ENCODE measurements around the gene KIAA0232. TPM values are rescaled to one million over a fixed set of nuclear protein-coding genes. Genes with fewer than 3 reads are reported as not detected.

KIAA0232 gene
- total RNA-seq: 15.9 TPM

GRCh38 chr4:6782147-6782845, at the start of gene KIAA0232:
Gene KIAA0232 (plus strand): TSS chr4:6782727. CDS start chr4:6824454, 41,727 bp downstream.
- TF ChIP-seq, protein P1, sequence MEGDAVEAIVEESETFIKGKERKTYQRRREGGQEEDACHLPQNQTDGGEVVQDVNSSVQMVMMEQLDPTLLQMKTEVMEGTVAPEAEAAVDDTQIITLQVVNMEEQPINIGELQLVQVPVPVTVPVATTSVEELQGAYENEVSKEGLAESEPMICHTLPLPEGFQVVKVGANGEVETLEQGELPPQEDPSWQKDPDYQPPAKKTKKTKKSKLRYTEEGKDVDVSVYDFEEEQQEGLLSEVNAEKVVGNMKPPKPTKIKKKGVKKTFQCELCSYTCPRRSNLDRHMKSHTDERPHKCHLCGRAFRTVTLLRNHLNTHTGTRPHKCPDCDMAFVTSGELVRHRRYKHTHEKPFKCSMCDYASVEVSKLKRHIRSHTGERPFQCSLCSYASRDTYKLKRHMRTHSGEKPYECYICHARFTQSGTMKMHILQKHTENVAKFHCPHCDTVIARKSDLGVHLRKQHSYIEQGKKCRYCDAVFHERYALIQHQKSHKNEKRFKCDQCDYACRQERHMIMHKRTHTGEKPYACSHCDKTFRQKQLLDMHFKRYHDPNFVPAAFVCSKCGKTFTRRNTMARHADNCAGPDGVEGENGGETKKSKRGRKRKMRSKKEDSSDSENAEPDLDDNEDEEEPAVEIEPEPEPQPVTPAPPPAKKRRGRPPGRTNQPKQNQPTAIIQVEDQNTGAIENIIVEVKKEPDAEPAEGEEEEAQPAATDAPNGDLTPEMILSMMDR (IDR thresholded peaks at IDR 0.05): no peak
- DNase-seq (ENCODE audit: low spot score in 2 of 2): peak; percentile 59 to 94
- H3K4me1 ChIP-seq: peaks cover 18 to 30% of the 10 kb centered on the region in 2 donors
- no peaks in the 10 kb centered on the region for H3K36me3 ChIP-seq
- peak within 1 kb of the TSS; percentile 87 to 98 for H3K4me3 ChIP-seq
- H3K27me3 ChIP-seq: no peaks in the 10 kb centered on the region
- intact Hi-C loops (cut with DNase I): loop anchor here (1.0 to 5.0 kb wide), 8 partner anchors 11 to 1375 kb away; partner anchors contain the start of genes ABLIM2, GRPEL1 and MRFAP1
- no peaks in the 10 kb centered on the region for H3K9me3 ChIP-seq
- peak within 1 kb of the TSS; percentile 98 to 100 for H3K27ac ChIP-seq

DNA sequence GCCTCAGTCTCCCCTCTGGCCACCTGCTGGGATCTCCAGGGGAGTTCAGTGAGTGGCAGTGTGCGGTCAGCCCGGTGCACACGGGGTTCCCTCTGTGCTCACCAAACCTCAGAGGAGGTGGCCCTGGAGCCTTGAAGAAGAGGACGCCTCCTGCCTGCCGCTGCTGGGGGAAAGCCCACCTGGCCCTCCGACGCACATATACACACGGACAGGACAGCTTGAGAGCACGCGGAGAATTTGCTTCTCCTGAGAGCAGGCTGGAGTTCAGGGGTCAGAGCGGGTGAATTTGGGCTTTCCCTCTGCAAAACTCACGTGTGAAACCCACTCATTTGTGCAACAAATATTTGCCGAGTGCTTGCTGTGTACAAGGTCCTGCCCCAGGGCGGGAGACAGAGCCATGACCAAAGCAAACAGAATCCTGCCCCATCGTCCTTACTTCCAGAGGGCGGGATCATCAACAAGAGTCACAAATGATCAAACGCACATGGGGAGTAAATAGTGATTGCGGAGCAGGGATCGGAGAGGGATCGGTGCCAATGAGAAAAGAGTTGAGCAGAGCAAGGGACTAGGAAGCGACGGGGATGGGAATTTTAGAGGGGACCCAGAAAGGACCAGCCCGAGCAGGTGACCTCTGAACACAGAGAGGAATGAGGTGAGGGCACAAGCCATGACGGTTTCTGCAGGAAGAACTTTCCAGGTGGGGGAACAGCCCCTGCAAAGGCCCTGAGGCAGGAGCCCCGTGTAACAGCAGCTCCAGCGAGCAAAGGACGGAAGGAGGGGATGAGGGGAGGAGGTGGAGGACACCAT, 49.0 kb upstream of the KIAA0232 start:
- H3K27ac ChIP-seq: peak overlapping the region; percentile 63 to 80
- no peaks in the 10 kb centered on the region for H3K27me3 ChIP-seq
- intact Hi-C loops (cut with DNase I): loop anchor here (5.0 kb wide), 1 partner anchor 49 kb away; the partner anchor contains the start of gene KIAA0232
- peaks cover 0 to 8% of the 10 kb centered on the region in 2 donors for H3K4me1 ChIP-seq
- H3K4me3 ChIP-seq: no peak overlapping the region
- DNase-seq (ENCODE audit: low spot score in 2 of 2): peak in 1 of 2 donors; percentile 42
- TF ChIP-seq, protein P1 (IDR thresholded peaks at IDR 0.05): no peak
- no peaks in the 10 kb centered on the region for H3K9me3 ChIP-seq
- no peaks in the 10 kb centered on the region for H3K36me3 ChIP-seq

DNA sequence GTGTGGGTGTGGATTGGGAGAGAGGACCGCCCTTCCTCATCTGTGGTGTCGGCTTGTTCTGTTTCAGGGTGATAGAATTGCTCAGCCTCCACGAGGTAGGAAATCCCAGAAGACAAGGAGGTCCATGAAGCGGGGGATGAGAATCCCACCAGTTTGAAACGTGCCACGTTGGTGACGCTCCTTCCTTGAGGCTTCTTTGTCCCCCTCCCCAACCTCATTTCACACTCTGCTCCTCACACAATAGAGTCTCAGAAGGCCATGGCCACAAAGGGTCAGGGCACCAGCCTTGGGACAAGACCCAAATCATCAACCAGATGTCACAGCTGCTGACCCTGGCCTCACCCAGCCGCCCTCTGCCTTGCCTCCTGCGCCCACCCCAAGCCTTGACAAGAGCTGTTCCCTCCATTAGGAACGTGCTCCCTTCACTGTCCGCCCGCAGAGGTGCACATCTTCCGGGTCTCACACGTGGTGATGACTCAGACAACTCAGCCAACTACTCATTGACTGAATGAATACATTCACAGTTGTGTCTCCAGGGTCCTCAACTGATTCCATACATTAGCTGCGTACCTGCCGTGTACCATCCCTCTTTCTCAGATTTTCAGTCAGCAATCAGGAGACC, 48.3 kb upstream of the KIAA0232 start:
- DNase-seq (ENCODE audit: low spot score in 2 of 2): peak in 1 of 2 donors; percentile 54
- no peak overlapping the region for H3K27ac ChIP-seq
- intact Hi-C loops (cut with DNase I): loop anchor here (5.0 kb wide), 1 partner anchor 48 kb away; the partner anchor contains the start of gene KIAA0232
- peaks cover 0 to 8% of the 10 kb centered on the region in 2 donors for H3K4me1 ChIP-seq
- H3K27me3 ChIP-seq: no peaks in the 10 kb centered on the region
- no peak overlapping the region for H3K4me3 ChIP-seq
- no peaks in the 10 kb centered on the region for H3K36me3 ChIP-seq
- H3K9me3 ChIP-seq: no peaks in the 10 kb centered on the region
- TF ChIP-seq, protein P1 (IDR thresholded peaks at IDR 0.05): no peak

DNA sequence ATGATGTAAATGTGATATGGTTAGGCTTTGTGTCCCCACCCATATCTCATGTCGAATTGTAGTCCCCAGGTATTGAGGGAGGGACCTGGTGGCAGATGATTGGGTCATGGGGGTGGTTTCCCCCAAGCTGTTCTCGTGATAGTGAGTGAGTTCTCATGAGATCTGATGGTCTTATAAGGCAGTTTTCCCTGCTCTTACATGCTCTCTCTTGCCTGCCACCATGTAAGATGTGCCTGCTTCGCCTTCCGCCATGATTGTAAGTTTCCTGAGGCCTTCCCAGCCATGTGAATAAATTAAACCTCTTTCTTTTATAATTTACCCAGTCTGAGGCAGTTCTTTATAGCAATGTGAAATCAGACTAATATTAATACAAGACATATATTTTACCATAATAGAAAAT, 42.6 kb upstream of the KIAA0232 start:
- H3K9me3 ChIP-seq: no peaks in the 10 kb centered on the region
- H3K4me1 ChIP-seq: no peaks in the 10 kb centered on the region
- TF ChIP-seq, protein P1 (IDR thresholded peaks at IDR 0.05): no peak
- no peaks in the 10 kb centered on the region for H3K36me3 ChIP-seq
- no peak for DNase-seq (ENCODE audit: low spot score in 2 of 2)
- H3K27me3 ChIP-seq: no peaks in the 10 kb centered on the region
- intact Hi-C loops (cut with DNase I): no loop called here
- no peak overlapping the region for H3K27ac ChIP-seq
- no peak overlapping the region for H3K4me3 ChIP-seq

DNA sequence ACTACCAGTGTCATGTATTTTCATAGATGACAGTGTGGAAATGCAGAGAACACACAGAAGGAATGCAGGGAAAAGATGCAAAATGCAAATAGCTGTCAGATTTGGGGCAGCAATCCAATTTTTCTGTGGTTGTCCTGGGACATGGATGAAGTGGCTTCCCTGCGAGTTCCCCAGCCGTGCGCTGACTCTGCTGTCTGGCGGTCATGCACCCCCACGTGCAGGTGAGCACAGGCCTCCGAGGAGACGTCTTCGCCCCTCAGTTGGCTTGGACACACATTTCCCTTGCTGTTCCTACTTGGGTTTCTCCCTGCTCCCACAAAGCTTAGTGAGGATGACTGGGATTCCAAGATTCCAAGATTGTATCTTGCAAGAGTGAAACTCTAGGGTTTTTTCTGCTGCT, 42.2 kb upstream of the KIAA0232 start:
- no peaks in the 10 kb centered on the region for H3K9me3 ChIP-seq
- no peaks in the 10 kb centered on the region for H3K4me1 ChIP-seq
- intact Hi-C loops (cut with DNase I): no loop called here
- TF ChIP-seq, protein P1 (IDR thresholded peaks at IDR 0.05): no peak
- no peak overlapping the region for H3K4me3 ChIP-seq
- no peaks in the 10 kb centered on the region for H3K36me3 ChIP-seq
- H3K27ac ChIP-seq: no peak overlapping the region
- DNase-seq (ENCODE audit: low spot score in 2 of 2): peak in 1 of 2 donors; percentile 15
- no peaks in the 10 kb centered on the region for H3K27me3 ChIP-seq
